Activated CD8-positive, alpha-beta memory T cell treated with anti-CD3 and anti-CD28 coated beads, Interleukin-2, amount 50 U/mL, for 48 hours (primary cell): Measurements from ENCODE around the gene LRRC8D.

Source experiments
- DNase-seq: peaks from one replicate; pipeline ENCODE4 v3.0.0-alpha.2; 2020

LRRC8D gene

DNA sequence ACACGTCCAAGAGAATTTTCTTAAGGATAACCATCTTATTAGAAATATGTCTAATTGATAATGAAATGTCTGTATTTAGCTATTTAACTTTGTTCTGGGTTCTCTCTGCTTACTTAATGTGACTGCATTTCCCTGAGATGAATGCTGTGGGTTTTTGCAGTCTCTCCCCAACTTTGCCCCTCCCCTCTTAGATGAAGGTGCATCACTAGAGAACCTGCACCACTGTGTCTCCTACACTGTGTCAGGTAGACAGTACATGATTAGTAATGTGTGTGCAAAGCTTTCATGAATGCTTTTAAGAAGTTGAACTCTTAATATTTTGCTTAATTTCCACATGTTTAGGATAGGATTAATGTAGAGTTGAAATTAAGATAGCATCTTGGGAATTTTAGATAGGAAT, 51.7 kb downstream of the LRRC8D start:
- DNase-seq = no peak

DNA sequence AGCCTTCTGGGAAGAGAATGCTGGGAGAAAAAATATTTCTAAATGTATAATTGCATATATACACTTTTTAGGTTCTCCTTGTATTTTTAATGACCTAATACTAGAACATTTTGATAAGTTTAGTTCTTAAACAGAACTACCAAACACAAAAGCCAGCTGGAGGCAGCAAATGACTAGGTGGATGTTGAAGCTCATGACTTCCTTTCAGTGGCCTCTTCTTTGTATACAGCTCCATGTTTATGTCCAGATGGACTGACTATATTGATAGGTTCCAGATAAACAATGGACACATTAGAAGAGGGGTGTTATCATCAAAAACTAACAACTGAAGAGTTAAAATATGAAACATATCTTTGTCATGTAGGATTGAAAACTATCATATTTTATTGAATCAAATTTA, 52.5 kb downstream of the LRRC8D start:
- no peak for DNase-seq

DNA sequence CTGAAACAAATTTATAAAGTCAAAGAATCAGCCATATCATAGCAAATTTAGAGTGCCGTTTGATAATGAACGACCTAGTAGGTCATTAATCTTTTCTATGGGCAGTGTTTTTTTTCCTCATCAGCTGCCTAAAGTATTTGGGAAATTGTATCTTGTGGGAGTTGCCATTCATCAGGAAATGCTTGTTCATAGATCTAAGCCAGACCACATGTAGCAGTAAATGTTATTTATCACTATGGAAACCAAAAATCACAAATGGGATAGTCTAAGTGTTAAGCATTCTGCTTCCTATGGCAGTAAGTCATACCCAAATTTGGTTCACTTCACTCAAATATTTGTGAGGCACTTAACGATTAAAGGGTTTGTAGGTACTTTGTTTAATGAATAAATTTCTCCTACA, 52.9 kb downstream of the LRRC8D start:
- no peak for DNase-seq

DNA sequence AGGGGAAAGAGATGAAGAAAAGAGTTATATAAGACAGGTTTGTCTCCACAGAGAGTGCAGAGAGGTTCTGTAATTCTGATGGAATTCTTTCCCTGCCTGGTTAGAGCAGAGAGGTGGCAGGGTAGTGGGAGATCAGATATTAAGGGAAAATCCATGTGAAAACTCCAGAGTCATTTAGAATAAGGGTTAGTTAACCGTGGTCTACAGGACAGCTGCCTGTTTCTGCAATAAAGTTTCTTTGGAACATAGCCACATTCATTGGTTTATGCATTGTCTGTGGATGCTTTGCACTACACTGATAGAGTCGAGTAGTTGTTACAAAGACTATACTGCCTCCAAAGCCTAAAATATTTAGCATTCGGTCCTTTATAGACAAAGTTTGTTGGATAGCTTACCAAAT, 55.6 kb downstream of the LRRC8D start:
- no peak for DNase-seq

DNA sequence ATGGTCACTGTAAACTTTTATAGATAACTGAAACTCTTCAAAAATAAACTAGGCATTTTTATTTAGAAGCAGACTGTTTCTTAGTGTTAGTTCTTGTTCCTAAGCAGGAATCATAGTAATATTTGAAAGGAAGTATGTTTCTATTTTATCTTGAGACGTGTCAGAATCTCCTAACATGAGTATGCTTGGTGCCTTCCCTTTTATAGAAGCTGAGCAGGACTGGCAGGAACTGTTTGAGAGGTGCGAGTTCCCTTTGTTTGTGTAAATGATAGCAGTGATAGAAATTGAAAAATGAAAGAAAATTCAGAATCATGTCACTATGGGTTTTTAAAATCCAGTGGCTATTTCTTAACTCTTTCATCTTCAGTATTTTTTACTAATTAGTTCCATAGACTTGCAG, 56.9 kb downstream of the LRRC8D start:
- DNase-seq = no peak

DNA sequence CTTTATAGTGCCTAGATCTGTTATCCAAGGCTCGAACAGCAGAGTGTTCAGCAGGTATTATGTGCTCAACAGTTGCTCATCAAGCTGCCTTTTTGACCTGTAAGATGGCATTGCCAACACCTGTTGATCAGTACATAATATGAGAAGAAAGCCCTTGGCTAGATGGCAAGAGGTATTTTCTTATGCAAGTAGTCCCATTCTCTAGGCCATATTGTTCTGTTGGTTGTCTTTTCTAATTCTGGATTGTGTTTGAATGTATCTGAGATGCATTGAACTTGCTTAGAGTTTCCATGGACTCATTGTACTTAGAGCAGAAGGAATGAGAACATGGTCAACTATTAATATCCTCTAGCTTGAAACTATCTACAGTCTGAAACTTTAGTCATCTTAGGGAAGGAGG, 57.4 kb downstream of the LRRC8D start:
- DNase-seq = no peak

DNA sequence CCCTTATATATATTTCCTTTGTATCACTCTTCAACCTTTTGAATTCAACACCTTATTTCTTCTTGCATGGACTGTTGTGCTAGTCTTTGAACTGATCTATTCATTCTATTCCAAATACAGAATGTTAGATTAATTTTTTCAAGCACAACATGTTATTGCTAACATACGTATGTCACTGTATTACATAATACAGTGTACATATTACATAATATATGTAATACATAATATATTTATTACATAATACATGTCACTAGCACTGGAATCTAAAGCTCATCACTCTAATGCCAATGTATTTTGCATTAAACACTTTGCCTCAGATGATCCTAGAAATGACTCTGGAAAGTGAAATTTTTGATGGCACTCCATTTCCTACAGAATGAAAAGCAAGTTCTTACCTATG, 59.8 kb downstream of the LRRC8D start:
- no peak for DNase-seq

DNA sequence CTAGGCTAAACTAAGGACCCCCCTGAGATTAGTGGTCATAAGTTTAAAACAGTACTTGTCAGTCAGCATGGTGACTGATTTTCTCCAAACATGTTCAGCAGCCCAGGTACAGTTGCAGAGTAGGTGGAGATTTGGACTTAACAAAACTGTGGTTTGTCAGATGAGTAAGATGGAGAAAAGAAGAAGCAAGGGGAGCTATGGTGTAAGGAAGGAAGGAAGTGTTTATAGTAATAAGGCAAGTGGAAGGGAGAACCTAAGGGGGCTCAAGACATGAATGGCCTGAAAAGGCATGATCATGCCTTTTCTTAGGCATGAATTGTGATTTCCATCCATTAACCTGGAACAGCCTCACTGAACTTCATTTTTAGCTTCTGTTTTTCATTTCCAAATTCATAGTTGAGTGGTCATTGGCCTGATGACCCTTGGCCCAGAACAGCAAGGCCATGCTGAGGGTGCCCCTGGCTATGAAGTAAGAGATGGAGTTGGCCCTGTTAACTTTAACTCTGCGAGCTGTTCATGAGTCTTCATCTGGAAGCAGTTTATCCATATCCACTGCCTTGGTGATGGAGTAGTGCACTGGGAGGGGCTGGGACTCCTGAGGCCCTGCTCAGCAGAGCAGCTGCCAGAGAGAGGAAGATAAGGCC, 60.7 kb downstream of the LRRC8D start:
- no peak for DNase-seq

DNA sequence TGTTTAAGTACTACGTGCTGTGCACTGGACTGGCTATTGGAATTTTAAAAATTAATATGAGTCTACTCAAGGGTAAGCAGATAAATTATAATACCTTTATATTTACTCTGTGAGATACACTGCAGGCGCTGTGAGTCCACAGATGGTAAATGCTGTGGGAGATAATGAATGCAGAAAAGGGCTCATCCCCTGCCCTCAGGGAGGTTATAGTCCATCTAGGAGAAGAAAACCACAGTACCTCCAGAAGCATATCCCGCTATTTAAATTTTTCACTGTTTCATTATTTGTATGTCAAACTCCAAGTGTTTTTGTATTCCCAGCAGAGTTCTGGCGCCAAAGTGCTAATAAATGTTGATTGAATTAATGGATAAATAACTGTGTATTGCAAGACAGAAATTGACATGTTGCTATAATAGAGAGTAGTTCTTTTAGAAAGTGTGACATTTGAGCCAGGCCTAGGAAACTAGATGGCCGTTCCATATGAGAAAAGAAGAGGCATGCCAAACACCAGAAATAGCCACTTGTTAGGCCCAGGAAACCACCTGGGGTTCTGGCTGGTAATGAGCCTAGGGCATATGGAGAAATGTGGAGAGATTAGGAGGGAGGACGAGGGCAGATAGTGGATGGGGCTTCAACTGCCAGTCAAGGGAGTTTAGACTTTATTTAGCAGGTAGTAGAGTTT, 61.7 kb downstream of the LRRC8D start:
- DNase-seq = no peak

DNA sequence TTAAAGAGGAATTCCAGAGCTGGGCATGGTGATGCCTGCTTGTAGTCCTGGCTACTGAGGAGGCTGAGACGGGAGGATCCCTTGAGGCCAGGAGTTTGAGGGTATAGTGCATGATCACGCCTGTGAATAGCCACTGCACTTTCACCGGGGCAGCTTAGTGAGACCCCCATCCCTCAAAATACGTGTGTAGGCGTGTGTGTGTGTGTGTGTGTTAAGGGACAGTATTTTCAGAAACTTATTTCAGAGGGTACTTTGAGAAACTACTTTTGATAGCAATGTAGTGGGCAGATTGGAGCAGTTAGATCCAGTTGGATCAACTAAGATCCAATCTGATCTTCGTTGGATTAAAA, 62.2 kb downstream of the LRRC8D start:
- no peak for DNase-seq

DNA sequence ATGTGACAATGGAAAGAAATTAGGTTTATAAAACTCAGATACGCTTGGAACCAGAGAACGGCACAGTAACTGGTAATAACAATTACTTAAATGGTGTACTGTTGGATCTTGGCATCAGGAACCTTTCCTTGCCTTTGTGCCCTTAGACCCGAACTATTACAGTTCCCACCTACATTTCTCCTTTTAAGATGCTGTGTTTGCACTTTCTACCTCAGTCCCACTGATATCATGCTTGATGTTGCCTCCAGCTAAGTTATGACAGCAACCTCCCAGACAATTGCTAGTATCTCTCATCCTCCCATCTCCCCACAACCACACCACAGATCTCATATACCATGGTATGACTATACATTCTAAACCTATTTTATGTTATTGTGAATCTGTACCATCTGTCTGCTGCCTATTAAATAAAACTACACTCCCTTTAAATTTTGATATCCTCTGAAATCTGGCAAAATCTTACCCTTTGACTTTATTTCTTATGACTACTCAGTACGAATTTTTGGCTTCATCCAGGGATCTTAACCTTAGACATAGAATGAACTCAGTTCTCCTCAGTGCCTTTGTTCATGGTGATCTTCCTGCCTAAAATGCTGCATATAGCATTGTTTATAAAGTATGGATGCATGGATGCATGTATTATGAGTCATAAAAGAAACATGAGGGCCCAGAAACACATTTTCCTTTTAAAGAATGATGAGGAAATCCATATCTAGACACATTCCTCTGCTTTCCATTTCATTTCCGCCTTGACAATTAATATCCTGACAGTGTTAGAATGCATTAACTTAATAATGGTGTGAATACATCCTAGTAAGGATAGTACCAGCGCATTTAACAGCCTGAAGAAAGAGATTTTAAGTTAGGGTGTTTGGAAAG, 64.1 kb downstream of the LRRC8D start:
- DNase-seq = no peak

DNA sequence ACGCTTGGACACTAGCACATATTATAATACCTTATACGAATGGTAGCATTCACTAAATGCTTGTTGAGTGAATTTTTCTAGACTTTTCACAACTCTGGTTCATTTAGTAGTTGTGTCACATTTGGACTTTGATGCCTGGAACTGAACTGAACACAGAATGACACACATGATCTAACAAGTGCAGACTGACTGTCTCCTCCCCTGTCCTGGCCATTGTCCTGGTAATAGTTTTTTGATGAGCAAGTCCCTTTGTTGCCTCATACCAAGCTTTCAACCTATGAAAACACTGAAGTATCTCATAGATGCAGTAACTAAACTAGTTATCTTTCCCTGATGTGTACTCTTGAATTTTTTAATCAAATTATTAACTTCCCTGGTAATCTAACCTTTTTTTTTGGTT, 66.4 kb downstream of the LRRC8D start:
- no peak for DNase-seq

DNA sequence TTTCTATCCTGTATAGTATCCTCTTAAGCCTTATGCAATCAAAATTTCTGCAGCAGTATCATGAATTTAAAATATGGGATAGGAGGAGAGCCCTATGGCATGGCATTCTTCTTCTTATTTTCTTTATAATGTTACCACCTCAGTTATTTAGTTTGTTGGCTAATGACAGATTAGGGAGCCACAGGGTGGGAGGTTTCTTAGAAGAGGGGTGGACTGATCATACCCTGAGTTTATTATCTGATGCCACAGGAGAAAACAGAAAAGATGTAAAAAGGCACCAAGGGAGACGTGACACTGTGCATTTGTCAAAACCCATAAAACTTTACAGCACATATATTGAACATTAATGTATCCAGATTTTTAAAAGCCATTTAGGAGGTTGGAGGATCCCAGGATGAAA, 66.9 kb downstream of the LRRC8D start:
- no peak for DNase-seq

DNA sequence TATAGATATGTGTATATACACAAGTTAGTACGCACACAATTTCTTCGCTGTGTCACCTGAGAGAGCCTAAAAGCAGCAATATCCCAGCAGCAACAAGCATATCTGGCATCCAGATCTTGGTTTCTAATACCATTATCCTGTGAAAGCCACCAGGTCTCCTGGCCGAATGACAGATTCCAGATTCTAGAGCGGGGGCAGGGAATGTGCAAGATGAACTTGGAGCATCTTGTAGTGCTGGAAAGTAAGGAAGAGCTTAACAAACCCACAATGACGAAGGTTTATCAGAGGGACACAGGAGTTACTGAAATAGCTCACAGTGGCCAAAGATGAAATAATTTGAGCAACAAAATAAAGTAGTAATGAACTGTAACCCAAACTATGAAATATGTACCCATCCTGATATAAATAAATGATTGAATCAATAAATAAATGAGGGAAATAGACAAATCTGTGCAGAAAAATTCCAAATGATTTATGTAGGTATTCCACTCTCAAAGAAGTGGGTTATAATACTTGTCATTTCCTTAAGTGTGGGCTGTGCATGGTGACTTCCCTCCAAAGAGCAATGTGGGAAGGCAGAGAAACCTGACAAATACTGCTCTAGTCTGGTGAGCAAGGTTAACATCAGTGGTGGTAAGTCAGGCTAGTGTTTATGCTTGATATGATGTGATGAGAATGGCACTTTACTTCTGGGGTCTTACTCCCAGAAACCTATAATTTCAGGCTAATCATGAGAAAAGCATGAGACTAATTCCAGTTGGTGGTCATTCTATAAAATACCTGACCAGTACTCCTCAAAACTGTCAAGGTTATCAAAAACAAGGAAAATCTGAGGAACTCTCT, 67.9 kb downstream of the LRRC8D start:
- DNase-seq = no peak

DNA sequence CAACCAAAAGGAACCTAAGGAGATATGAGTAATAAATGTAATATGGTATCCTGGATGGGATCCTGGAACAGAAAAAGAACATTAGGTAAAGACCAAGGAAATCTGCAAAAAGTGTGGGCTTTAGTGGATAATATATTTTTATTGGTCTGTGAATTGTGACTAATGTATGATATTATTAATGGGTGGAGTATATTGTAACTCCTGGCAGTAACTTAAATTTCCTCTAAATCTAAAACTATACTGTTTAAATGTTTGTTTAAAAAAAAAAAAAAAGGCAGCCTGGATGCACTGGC, 68.4 kb downstream of the LRRC8D start:
- DNase-seq = no peak

DNA sequence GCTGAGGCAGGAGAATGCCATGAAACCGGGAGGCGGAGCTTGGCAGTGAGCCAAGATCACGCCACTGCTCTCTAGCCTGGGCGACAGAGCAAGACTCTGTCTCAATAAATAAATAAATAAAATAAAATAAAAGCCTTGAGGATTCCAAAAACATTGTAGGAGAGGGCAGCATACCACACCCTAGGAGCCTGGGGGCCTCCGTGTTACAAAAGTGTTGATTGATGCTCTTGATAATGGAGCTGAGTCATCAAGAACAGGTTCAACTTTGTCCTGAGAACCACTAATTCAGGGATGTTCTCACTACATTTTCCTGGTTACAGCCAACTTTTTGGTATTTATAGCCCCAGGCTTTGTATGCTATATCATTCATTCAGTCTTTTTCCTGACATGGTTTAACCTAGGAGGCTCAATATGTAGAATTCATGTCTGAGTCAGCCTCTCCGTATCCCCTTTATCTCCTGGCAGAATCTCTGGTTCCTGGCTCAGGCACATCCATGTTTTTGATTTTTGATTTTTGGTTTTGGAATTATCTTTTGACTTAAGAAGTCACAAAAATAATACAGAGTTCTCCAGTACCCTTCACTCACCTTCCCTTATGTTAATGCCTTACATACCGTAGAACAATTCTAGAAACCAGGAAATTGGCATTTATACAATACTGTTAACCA, 69.4 kb downstream of the LRRC8D start:
- no peak for DNase-seq

DNA sequence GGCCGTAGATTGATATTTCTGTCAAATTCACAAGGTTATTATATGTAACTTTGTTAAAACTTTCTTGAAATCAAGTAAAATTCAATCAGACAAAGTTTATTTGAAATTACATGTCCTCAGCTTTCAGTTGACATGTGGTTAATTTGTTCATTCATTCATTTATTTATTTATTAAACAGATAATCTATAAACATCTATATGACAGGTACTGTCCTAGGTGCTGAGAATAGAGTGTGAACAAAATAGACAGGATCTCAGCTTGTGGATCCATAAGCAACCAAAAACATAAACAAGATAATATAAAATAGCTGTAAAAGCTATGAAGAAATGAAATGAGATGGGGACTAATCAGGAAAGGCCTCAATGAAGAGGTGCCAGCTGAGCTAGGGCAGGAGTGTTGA, 72.0 kb downstream of the LRRC8D start:
- DNase-seq = no peak

DNA sequence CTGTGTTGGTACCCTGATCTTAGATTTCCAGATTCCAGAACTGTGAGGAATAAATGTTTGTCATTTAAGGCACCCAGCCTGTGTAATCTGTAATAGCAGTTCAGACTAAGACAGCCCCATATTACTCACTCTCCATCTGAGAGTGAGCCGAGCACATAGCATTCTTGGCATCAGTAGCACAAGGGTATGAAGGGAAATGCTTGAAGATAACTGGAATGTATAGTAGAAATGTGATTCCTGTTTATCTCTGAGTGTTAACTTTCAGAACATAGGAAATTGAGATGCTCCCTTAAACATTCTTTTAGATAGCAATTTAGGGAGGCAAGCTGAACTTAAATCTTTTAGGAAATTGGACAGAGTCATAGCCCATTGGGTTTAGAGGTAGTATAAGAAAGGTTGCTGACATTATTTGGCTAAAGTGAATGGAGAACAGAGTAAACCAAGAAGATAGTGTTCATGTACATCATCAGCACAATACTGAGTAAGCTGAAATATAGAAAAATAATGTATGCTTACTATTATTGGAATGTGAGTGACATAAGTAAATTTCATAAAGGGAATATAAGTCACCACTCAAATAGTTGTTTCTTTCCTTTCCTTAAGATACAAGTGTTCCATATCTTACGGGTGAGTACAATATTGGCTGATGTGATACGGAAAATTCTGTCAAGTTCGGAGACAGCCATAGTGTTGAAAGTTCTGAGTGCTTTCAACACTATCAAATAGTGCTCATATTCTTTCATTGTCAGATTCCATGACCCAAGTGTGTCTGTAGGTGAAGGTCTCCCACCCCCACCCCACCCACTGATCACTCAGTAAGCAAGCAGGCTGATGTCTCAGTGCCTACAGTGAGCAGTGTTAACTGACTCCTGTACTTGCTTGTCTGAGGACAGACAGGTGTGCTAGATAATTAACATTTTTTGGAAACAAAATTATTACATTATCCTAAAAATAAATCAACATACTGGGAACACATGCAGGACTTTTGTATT, 73.7 kb downstream of the LRRC8D start:
- DNase-seq = no peak

DNA sequence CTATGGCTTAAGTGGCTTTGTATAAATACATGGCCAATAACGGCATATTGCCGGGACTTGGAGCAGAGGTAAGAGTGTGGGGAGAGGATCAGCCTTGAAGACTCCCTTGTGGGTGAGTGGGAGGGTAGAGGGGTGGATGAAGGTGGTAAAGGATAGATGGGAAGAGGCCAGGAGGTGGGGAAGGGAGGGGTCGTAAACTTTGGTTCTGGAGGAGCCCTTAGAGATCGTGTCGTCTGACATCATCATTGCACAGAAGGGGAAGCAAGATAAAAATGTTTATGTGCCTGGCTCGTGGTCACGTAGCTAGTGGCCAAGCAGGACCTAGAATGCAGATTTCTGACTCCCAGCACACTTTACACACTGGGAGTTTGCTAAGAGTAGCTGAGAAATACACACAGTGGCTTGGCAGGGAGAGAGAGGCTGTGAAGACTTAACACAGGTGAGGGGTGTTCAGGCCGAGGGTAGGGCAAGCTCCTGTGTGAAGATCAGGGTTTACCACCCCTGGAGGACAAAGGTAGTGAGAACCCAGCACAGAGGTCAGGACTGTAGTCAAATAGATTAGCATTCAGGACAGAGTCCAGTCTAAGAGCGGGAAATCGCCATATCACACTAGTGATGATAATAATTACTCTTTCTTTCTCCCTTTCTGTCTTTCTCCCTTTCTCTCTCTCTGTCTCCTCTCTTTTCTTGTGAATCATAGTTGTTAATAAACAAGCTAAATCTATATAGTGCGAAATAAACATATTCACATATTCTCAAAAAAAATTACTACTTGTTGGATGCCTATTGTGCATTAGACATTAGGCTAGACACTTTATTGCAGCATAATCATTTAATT, 75.5 kb downstream of the LRRC8D start:
- DNase-seq = no peak

DNA sequence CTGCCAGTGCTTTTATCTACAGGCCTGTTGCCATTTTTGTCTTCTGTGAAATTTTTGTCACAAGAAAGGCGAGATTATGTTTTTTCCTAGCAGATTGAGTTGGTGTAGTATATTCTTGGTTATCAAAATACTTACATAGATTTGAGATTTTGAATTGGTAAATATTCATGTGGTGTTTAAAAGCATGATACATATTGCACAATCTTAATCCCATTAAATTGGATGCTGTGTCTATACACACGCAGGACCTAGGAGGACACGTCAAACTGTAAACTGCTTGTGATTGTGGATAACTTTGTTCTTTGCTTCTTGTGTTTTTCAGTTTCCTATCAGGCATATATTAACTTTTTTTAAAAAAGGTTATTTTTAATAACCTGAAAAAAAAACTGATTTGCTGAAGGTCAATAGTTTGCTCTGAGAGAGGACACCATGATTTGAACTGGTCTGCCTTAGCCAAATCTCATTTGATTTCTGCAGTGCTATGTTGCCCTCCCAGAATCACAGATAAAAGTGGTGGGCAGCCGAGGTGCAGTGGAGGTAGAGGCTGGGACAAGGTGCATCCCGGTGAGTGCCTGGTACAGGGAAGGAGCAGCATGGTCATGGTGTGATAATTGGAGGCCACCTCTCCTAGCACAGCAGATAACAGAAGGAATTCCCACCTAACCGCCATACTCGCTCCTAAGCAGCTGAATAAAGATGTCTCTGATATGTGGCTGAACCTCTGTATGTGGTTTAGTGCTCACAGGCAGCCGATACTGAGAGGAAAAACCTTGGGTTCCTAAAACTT, 76.7 kb downstream of the LRRC8D start:
- DNase-seq = no peak
